Lung (tissue), 12 donors: ENCODE data around the gene NAALADL2. TPM values are rescaled to one million over a fixed set of nuclear protein-coding genes. Genes with fewer than 3 reads are reported as not detected.

Experiments used
- ATAC-seq: fragments of 200-7000 bp; cut with Tn5 transposase; one replicate; pipeline ENCODE4 v1.9.1; 2020; ENCODE audit warnings: moderate number of reproducible peaks; ENCODE audit not compliant: insufficient read depth, low FRiP score
- DNase-seq, 3 donors: peaks; one replicate each; pipeline ENCODE4 v3.0.0-alpha.2; 2013 to 2017
- H3K27ac ChIP-seq, 2 donors: one replicate each; pipeline ENCODE4 v1.5.1; 2013; ENCODE audit warnings: mild to moderate bottlenecking in 2 of 2, moderate library complexity in 2 of 2, control low read depth in 1 of 2, inconsistent platforms in 1 of 2, low read depth in 1 of 2, low read length in 1 of 2
- H3K27me3 ChIP-seq, 3 donors: one replicate each; pipeline ENCODE4 v1.5.1; 2013; ENCODE audit warnings: low read length in 2 of 3; ENCODE audit not compliant: control insufficient read depth in 3 of 3, insufficient read depth in 3 of 3
- H3K36me3 ChIP-seq, 4 donors: one replicate each; pipeline ENCODE4 v1.5.1; 2013; ENCODE audit warnings: low read length in 4 of 4, mild to moderate bottlenecking in 1 of 4, moderate library complexity in 1 of 4; ENCODE audit not compliant: control insufficient read depth in 4 of 4, insufficient read depth in 4 of 4
- H3K4me1 ChIP-seq, 5 donors: one replicate each; pipeline ENCODE4 v1.5.1; 2013; ENCODE audit warnings: low read length in 5 of 5, mild to moderate bottlenecking in 2 of 5, moderate library complexity in 1 of 5; ENCODE audit not compliant: control insufficient read depth in 5 of 5, insufficient read depth in 5 of 5
- H3K4me3 ChIP-seq: one replicate; pipeline ENCODE4 v1.5.1; 2013; ENCODE audit warnings: mild to moderate bottlenecking, control low read depth, moderate library complexity
- H3K9ac ChIP-seq, 2 donors: one replicate each; pipeline ENCODE4 v1.5.1; 2013; ENCODE audit warnings: low read length in 2 of 2, control low read depth in 1 of 2; ENCODE audit not compliant: insufficient read depth in 1 of 2
- H3K9me3 ChIP-seq, 4 donors: one replicate each; pipeline ENCODE4 v1.5.1; 2013; ENCODE audit warnings: low read length in 3 of 4, mild to moderate bottlenecking in 1 of 4, moderate library complexity in 1 of 4; ENCODE audit not compliant: control insufficient read depth in 4 of 4, insufficient read depth in 3 of 4
- CTCF ChIP-seq: IDR thresholded peaks from 2 replicates; pipeline ENCODE4 v1.5.1; 2012; ENCODE audit warnings: mild to moderate bottlenecking; ENCODE audit errors: control extremely low read depth, extremely low read depth
- WGBS, 2 donors: extraction: QIAGEN DNeasy Blood & Tissue Kit; methylation state at CpG; one replicate each; pipeline ENCODE4 v1.1.7; 2013; 5-methylcytosine and 5-hydroxymethylcytosine counted together
- polyA plus RNA-seq, 2 donors: library from polyadenylated mRNA; stranded (reverse); fragments of 200-250 nt; gene quantifications; one replicate each; pipeline ENCODE4 v1.2.1, GENCODE V29; 2013
- total RNA-seq, 2 donors: library from RNA; depleted of rRNA in 1 of 2; stranded (reverse); fragments of >200 nt in 1 of 2; gene quantifications; one replicate each; pipeline ENCODE4 v1.2.1, GENCODE V29; 2014 to 2021
- donor health status: control.
- donor health status: control.
- donor health status: Bipolar disorder and iron deficiency.
- donor health status: healthy.
- donor health status: DM: yes; HTN: yes; CAD: no.

The NAALADL2 gene
- total and polyA plus RNA-seq, 4 donors = 0.49 to 46.7 (median 4.7) TPM

- no peaks in the 10 kb centered on the region for H3K27me3 ChIP-seq
- TF ChIP-seq CTCF = no peak
- no peak overlapping the region for H3K27ac ChIP-seq
- no peak overlapping the region for H3K4me3 ChIP-seq
- no peak for DNase-seq
- WGBS, 2 donors = 85 to 94% methylated on average over 3 of the region's 3 CpGs
- ATAC-seq = no peak
- H3K36me3 ChIP-seq = no peaks in the 10 kb centered on the region
- H3K9me3 ChIP-seq = no peaks in the 10 kb centered on the region
- no peak overlapping the region for H3K9ac ChIP-seq
- no peaks in the 10 kb centered on the region for H3K4me1 ChIP-seq
These were observed 524.7 kb downstream of the NAALADL2 start for GRCh38 chr3:175383813-175384212.

GRCh38 chr3:175384569-175384968, 525.4 kb downstream of the NAALADL2 start:
- Histone ChIP-seq H3K4me1 (no peaks in the 10 kb centered on the region), H3K27me3 (no peaks in the 10 kb centered on the region), H3K4me3 (no peak overlapping the region), H3K36me3 (no peaks in the 10 kb centered on the region), H3K27ac (no peak overlapping the region), H3K9me3 (no peaks in the 10 kb centered on the region), H3K9ac (no peak overlapping the region)
- TF ChIP-seq CTCF = no peak
- ATAC-seq = no peak
- DNase-seq = no peak

- TF ChIP-seq CTCF = no peak
- Histone ChIP-seq H3K36me3 (no peaks in the 10 kb centered on the region), H3K4me3 (no peak overlapping the region), H3K9ac (no peak overlapping the region), H3K27ac (no peak overlapping the region), H3K27me3 (no peaks in the 10 kb centered on the region), H3K4me1 (no peaks in the 10 kb centered on the region), H3K9me3 (no peaks in the 10 kb centered on the region)
- 81 to 88% methylated on average over 3 of the region's 3 CpGs for WGBS, 2 donors
- DNase-seq (no peak), ATAC-seq (no peak)
These were observed 527.5 kb downstream of the NAALADL2 start for GRCh38 chr3:175386630-175387029.

- Histone ChIP-seq H3K4me1 (no peaks in the 10 kb centered on the region), H3K36me3 (no peaks in the 10 kb centered on the region), H3K9ac (no peak overlapping the region), H3K27me3 (no peaks in the 10 kb centered on the region), H3K27ac (no peak overlapping the region), H3K9me3 (no peaks in the 10 kb centered on the region), H3K4me3 (no peak overlapping the region)
- no peak for TF ChIP-seq CTCF
- ATAC-seq (no peak), DNase-seq (no peak)
- 89 to 97% methylated on average over 1 of the region's 1 CpG for WGBS, 2 donors
These were observed 530.4 kb downstream of the NAALADL2 start for GRCh38 chr3:175389560-175389959.
